NCI-H446 treated with DMSO at 0.1 percent for 48 hours (cell line): Measurements from ENCODE around the gene DTX3.
"Not testable (repeated sequence)": the region's sequence is repeated elsewhere in the genome, so short reads cannot be mapped to it uniquely, and the experiment has no call there.

Experiments
- DNase-seq: peaks from one replicate; lab custom pipeline; 2025; lab: John Stamatoyannopoulos, UW

DTX3 gene, protein sequence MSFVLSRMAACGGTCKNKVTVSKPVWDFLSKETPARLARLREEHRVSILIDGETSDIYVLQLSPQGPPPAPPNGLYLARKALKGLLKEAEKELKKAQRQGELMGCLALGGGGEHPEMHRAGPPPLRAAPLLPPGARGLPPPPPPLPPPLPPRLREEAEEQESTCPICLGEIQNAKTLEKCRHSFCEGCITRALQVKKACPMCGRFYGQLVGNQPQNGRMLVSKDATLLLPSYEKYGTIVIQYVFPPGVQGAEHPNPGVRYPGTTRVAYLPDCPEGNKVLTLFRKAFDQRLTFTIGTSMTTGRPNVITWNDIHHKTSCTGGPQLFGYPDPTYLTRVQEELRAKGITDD

DNA sequence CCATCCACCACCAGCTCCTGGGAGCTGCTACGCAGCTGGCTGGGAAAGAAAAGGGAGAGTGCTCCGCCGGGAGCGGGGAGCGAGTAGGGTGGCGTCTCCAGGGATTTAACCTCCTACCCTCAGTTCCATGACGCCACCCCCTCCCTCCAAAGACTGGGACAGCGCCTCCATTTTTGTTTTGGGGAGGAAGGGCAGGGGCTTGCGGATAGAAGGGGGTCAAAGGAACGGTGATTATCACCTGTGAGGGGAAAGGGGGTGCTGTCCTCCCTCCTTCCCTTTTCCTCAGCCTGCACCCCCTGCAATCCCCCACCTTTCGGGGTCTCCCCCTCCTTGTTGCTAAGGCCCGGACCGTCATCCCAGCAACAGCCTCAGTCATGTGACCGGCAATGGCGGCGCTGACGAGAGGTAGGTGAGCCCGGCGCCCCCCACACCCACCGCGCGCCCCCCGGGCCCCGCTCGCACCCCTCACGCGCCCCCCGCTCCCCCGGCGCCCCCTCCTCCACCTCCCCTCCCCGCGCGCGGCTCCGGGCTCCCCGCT lies at the start of gene DTX3:
Gene DTX3, plus strand, starts transcription at position 371 of the 538 bp plus-strand sequence. CDS start 1,694 bp downstream, outside the sequence.
- DNase-seq, result no peak

DNA sequence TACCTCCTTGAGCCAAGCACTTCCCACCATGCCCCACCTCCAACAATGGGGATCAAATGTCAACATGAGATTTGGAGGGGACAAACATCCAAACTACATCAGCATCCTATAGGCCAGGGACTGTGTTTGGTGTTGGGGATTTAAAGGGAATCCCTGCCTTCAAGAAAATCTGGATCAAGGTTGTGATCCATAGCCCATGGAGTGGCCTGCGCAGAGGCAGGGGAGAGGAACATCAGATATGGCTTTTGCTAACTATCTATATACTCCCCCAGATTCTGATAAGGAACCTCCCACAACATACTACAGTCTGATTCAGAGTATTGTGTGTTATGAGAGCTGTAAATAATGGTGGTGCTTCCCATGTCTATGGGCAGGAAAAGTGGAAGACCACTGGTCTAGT lies 49.7 kb upstream of the DTX3 start:
- DNase-seq, result no peak

DNA sequence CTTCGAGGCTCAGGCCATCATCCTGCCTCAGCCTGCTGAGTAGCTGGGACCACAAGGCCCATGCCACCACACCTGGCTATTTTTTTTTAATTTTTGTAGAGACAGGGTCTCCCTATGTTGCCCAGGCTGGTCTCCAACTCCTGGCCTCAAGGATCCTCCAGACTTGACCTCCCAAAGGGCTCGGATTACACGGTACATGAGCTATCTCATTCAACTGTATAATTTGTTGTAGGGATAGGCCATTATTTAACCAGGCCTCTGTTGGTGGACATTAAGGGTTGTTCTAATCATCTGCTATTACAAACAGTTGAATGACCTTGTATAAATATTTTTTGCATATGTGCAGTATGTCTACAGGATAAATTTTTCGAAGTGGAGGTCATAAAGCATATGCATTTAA lies 45.8 kb upstream of the DTX3 start:
- DNase-seq, result no peak

DNA sequence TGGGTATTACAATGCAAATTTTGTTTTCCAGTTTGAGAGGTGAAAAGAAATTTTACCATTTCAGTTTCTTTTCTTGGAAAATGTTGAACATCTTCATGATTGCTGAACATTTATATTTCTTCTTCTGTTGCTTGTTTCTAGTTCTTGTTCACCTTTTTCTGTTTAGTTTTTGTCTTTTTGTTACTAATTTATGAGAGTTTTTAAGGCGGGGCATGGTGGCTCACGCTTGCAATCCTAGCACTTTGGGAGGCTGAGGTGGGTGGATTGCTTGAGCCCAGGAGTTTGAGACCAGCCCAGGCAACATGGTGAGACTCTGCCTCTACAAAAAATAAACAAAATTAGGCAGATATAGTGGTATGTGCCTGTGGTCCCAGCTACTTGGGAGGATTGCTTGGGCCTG lies 44.1 kb upstream of the DTX3 start:
- no peak for DNase-seq

DNA sequence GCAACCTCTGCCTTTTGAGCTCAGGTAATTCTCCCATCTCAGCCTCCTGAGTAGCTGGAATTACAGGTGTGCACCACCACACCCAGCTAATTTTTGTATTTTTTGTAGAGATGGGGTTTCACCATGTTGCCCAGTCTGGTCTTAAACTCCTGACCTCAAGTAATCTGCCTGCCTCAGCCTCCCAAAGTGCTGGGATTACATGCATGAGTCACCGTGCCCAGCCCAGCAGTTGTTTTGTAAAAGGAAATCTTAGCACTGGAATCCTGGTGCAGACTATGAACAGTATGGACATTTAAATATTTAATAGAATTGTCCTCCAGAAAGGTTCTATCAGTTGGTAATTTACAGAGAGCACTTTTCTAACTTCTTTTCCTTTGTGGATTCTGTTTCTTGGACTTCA lies 43.5 kb upstream of the DTX3 start:
- not testable (repeated sequence) for DNase-seq

DNA sequence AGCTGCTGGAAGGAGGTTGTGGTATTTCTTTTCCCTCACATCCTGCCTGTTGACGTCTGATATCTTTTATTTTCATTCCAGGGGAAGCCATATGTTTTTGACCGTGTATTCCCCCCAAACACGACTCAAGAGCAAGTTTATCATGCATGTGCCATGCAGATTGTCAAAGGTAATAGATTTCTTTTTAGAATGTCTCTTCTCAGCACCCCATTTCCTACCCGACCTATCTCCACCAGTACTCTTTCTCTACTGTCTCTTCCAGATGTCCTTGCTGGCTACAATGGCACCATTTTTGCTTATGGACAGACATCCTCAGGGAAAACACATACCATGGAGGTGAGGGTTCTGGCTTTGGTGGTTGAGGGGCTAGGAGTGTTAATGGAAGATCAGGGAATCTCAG lies 41.3 kb upstream of the DTX3 start:
- DNase-seq, result no peak

DNA sequence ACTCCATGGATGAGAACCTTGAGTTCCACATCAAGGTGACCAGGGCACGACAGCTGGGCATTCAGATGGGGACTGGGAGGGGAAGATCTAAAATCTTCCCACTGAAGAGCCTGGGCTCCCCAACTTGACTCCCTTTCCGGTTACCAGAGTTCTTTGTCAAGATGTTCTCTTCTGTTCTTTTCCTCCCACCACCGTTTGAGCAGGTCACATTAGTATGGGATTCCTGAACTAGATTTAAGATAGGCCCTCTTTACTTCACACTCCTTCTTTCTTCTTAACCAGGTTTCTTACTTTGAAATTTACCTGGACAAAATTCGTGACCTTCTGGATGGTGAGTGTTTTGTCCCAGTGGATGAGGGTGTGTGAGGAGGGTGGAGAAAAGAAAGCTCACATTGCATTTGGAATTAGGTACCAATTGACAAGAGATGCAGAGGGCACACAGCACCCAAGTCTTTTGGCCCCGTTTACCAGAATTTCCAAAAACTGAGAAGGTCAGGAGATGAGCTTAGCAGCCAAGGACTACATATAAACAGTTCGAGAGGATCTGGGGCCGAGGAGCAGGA lies 40.4 kb upstream of the DTX3 start:
- DNase-seq, result no peak

DNA sequence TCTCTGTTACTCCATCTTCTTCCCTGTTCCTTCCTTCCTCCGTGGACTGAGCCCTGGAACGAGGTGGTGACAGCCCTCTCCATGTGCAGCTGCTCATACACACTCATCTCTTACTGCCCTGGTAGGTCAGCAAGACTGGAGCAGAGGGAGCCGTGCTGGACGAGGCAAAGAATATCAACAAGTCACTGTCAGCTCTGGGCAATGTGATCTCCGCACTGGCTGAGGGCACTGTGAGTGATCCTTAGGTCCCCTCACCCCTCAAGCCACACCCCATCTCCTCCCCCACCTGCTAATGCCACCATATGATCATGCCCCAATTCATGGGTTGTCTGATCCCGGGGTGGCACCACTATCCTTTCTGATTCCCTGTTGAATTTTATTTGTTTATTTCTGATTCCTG lies 35.8 kb upstream of the DTX3 start:
- no peak for DNase-seq

DNA sequence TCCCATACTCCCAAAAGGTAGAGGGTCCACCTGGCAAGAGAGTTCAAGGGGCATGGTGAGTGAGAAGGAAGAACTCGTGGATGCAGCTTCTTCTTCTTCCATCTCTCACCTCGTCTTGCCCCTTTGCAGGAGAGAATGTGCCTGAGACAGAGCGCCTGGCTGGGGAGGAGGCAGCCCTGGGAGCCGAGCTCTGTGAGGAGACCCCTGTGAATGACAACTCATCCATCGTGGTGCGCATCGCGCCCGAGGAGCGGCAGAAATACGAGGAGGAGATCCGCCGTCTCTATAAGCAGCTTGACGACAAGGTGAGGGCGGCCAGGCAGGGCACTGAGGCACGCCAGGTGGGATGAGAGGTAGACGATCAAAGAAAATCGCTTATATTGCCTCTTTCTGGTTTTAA lies 34.8 kb upstream of the DTX3 start:
- no peak for DNase-seq

DNA sequence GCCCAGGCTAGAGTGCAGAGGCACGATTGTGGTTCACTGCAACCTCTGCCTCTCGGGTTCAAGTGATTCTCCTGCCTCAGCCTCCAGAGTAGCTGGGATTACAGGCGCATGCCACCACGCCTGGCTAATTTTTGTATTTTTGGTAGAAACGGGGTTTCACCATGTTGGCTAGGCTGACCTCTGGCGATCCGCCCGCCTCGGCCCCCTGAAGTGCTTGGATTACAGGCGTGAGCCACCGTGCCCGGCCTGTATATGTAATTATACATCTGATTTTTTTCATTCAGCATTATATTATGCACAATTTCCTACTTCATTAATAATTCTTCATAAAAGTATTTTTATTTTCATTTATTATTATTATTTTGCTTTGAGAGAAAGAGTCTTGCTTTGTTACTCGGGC lies 34.2 kb upstream of the DTX3 start:
- not testable (repeated sequence) for DNase-seq

DNA sequence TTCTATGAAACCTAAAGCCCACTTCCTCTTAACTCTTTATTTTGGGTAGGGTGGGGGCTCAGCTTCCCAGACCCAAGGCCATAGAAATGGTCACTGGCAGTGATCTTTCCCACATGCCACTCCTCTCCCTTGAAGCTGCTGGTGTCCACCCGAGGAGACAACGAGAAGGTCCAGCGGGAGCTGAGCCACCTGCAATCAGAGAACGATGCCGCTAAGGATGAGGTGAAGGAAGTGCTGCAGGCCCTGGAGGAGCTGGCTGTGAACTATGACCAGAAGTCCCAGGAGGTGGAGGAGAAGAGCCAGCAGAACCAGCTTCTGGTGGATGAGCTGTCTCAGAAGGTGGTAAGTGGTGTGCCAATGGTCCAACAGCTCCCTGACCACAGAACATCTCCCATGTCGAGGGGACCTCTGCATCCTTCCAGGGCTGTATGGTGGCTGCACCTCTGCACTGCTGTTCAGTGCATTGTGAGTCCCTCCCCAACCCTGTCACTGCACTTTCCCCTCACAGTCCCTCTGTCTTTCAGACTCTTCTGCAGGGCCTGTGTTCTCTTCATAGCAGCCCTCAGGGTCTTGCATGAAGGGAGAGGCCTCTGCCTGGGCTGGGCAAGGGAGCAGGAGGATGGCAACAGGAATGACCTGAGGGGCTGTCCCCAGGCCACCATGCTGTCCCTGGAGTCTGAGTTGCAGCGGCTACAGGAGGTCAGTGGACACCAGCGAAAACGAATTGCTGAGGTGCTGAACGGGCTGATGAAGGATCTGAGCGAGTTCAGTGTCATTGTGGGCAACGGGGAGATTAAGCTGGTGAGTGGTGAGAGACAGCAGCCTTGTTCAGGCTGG lies 32.5 kb upstream of the DTX3 start:
- no peak for DNase-seq

DNA sequence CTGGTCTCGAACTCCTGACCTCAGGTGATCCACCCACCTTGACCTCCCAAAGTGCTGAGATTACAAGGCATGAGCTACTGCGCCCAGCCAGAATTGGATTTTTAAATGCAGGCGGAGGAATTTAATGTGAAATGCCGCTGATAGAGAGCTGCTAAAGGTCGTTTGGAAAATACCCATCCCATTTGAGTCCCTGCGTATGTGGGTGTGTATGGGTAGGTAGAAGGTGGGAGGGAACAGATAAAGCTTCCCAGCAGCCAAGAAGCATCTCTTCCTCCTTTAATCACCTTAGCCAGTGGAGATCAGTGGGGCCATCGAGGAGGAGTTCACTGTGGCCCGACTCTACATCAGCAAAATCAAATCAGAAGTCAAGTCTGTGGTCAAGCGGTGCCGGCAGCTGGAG lies 29.8 kb upstream of the DTX3 start:
- no peak for DNase-seq

DNA sequence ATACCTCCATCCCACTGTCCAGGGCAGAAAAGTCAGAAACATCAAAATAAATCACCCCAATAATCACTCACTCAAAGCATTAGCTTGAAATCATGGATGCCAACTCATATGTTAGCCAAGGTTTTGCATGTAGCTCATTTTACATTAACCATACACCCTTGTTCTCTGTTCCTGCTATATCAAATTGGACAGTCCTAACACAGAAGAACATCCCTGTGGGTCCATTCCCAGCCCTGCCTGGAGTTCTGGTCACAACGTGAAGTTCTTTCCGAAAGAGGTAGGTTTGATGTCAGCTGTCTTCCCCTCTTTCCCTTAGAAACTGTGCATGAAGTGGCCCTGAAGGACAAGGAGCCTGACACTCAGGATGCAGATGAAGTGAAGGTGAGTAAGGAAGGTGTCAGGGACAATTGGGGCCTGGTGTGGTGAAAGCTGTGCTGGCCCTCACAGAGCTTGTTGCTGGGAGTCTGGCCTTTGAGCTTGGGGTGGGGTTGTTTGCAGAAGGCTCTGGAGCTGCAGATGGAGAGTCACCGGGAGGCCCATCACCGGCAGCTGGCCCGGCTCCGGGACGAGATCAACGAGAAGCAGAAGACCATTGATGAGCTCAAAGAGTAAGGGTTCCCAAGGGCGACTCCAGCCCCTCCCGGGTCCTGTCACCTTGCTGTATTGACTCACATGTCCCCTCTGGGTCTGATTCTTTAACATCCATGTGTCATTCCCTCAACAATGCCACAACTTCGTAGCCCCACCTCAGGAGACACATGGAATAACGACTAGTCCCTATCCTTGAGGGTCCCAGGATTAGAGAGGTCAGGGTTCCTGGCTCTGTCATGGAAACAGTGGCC lies 28.6 kb upstream of the DTX3 start:
- DNase-seq, result no peak

DNA sequence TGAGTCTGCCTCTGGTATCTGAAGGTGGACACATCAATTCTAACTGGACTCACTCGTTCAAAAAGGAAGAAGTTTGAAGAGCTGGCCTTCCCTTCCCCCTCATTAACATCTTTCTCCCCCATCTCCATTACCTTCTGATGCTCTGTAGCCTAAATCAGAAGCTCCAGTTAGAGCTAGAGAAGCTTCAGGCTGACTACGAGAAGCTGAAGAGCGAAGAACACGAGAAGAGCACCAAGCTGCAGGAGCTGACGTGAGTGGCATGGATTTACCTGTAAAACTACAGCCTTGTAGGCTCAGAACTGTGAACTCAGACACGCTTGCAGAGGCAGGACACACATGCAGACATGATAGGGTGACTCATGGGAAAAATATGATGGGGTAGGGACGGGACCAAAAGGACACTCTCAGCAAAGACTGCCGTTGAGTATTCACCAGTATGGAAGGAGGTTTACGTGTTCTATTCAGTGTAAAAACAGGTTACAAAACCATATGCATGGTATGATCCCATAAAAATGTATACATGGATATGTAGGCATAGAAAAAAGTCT lies 27.9 kb upstream of the DTX3 start:
- no peak for DNase-seq

DNA sequence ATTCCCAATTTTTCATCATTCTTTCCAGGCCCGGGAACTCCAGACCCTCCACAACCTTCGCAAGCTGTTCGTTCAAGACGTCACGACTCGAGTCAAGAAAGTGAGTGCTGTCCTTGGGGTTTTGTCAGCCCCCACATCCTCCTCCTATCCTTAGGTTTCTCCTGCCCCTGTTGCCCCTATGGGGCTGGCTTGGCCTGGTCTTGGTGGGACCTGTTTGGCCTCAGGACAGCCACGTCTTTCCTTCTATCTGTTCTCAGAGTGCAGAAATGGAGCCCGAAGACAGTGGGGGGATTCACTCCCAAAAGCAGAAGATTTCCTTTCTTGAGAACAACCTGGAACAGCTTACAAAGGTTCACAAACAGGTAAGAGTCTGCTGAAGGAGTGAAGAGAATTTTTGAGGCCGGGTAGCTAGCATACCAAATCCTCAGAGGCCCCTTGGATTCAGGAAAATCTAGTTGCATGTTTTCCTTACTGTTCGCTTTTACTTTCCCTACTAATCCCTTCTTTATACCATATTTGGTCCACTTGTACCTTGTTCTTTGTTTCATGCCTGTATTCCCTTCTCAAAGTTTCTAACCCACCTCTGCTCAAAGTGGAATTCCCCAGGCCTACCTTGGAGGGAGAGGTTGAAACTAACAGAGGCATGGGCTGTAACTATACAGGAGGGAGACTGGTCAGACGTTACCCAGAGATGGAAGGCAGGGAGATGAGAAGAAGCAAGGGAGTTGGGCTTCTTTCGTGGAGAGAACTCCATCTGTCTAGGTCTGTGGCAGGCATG lies 26.5 kb upstream of the DTX3 start:
- no peak for DNase-seq

DNA sequence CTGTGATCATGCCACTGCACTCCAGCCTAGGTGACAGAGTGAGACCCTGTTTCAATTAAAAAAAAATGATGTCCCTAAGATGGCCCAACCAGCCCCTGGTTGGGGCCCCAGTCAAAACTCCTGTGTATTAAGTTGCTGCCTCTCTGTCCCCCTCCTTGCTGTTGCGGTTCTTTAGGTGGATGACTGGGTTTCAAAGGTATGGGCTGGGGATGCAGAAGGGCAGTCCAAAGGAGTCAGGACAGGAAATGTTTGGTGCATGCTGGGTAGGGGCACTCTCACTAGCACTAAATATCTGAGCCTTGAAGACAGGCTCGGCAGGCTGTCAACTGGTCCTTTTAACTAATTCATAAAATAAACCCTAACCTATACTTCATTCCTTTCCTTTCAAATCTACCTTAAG lies 25.6 kb upstream of the DTX3 start:
- no peak for DNase-seq

DNA sequence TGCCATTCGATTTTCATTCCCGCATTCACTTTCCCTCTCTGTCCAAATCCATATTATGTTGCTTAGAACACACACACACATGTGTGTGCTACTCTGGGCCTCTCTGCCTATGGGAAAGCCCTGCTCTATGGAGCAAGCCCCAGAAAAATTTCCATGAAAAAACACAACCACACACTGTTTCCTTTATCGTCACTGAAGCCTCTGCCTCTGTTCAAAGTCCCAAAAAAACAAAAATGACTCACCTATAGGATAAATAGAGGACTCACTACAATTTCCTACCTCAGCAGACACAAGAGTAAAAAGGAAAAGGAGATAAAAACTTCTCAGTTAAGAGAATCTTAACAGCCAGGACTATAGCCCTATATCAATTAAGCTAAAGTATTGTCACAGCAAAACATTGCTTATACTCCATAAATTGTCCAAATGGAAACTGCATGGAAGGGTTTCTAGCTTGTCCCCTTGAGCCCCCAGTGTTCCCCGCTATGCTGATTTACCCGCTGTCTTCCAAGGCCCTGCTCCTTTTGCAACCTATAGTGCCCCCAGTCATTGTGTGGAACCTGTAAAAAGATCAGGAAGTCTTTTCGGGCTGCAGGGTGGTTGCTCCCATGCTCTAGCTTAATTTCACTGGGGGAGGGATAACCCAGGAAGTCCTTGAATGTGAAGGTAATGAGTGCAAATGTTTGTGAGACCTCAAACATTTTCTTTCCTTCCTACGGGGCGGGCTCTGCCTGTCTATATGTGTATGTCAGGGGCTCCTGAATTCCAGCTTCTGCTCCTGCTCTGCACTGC lies 24.8 kb upstream of the DTX3 start:
- no peak for DNase-seq

DNA sequence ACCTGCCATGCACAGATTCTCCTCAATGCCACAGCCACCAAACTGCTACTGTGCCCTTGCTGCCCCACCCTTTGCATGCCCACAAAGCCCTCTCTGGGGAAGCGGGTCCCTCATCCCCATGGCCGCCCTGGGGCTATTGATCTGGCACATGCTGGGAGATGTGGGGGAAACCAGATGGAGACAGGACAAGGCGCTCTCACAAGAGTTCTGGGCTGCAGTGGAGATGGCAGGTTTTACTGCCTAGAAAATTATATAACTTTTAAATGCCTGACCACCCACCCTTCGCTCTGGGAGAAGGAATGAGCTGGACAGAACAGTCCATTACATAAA lies 24.2 kb upstream of the DTX3 start:
- no peak for DNase-seq

DNA sequence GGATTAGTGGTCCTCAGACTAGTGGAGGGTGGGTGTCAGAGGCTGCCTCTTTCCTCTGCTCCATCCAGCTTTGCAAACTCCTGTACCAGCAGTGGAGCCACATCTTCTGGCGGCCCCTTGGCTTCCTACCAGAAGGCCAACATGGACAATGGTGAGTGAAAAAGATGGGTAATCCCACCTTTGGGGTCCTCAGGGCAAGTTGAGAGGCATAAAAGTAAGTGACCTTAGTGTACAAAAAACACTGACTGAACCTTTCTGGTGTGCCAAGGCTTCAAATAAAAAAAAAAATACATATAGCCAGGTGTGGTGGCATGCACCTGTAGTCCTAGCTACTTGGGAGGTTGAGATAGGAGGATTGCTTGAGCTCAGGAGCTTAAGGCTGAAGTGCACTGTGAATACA lies 22.8 kb upstream of the DTX3 start:
- no peak for DNase-seq

DNA sequence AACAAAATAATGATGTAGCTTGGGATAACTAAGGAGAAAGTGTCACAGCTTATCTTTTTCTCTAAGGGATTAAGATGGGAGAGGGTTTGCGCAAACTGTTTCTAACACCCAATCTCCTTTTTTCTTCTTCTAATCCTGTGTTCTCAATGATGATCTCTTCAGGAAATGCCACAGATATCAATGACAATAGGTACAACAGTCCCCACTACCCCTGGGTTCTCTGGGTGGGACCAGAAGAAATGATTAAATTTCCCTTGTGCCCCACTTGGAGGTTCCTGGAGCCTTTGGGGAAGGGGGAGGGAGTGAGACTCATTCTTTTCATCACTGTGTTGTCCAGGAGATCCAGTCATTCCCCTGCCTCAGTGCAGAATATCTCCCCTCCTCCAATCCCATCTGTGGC lies 22.2 kb upstream of the DTX3 start:
- DNase-seq, result no peak
